HG03565 (cell line): ENCODE results near the gene IL11.

Experiments
- ATAC-seq: cut with Tn5 transposase; IDR thresholded peaks from one replicate; pipeline ENCODE4 v1.9.1; 2021; ENCODE audit warnings: mild to moderate bottlenecking, moderate library complexity; ENCODE audit not compliant: unreplicated experiment

IL11 gene

GRCh38 chr19:55391702-55392615 is 21.7 kb upstream of the IL11 start:
- no peak for ATAC-seq

GRCh38 chr19:55391191-55391670 is 21.0 kb upstream of the IL11 start:
- ATAC-seq: no peak

GRCh38 chr19:55390461-55390880 is 20.2 kb upstream of the IL11 start:
- ATAC-seq: no peak

- no peak for ATAC-seq
These were observed 19.4 kb upstream of the IL11 start for GRCh38 chr19:55389386-55390317.

- ATAC-seq: no peak
These were observed 17.7 kb upstream of the IL11 start for GRCh38 chr19:55387736-55388497.

- no peak for ATAC-seq
These were observed 16.3 kb upstream of the IL11 start for GRCh38 chr19:55386493-55386971.

GRCh38 chr19:55385724-55386492 is 15.6 kb upstream of the IL11 start, which contains the start of gene RPL28:
TSS of gene RPL28 (plus strand) at chr19:55385932. CDS start at chr19:55386358, 426 bp downstream.
- peak; percentile 70 for ATAC-seq

- ATAC-seq: peak; percentile 33
These were observed 14.9 kb upstream of the IL11 start for GRCh38 chr19:55384920-55385723.

- no peak for ATAC-seq
These were observed 14.1 kb upstream of the IL11 start, which contains the start of gene TMEM238 for GRCh38 chr19:55384131-55384919. TSS of gene TMEM238 (minus strand) at chr19:55384292. CDS start at chr19:55384259, 33 bp downstream.

GRCh38 chr19:55383279-55384130 is 13.2 kb upstream of the IL11 start:
- no peak for ATAC-seq

GRCh38 chr19:55382522-55383054 is 12.3 kb upstream of the IL11 start:
- no peak for ATAC-seq

GRCh38 chr19:55382013-55382412 is 11.8 kb upstream of the IL11 start:
- no peak for ATAC-seq

- no peak for ATAC-seq
These were observed 8.9 kb upstream of the IL11 start for GRCh38 chr19:55379174-55379573.

GRCh38 chr19:55377356-55378131 is 7.3 kb upstream of the IL11 start:
- no peak for ATAC-seq

GRCh38 chr19:55376241-55376933 is 6.1 kb upstream of the IL11 start, which contains the start of gene TMEM190:
TSS of gene TMEM190 (plus strand) at chr19:55376826. CDS start at chr19:55376854, 28 bp downstream.
- no peak for ATAC-seq
